ENCODE measurements around the gene SEC14L1.
A peak's percentile ranks its signal among the peaks of the same experiment; 100 is the strongest.

The SEC14L1 gene

GRCh38 chr17:77163511-77164280, 22.9 kb downstream of the SEC14L1 start:
- no peak for DNase-seq

- no peak for DNase-seq
Measured at GRCh38 chr17:77164483-77165091, 23.8 kb downstream of the SEC14L1 start.

GRCh38 chr17:77165577-77165976, 24.8 kb downstream of the SEC14L1 start:
- no peak for DNase-seq

GRCh38 chr17:77167472-77168306, 26.9 kb downstream of the SEC14L1 start:
- no peak for DNase-seq

- no peak for DNase-seq
Measured at GRCh38 chr17:77173104-77173503, 32.3 kb downstream of the SEC14L1 start.

- DNase-seq, result no peak
Measured at GRCh38 chr17:77174928-77175661, 34.3 kb downstream of the SEC14L1 start.

GRCh38 chr17:77177002-77177741, 36.4 kb downstream of the SEC14L1 start:
- no peak for DNase-seq

GRCh38 chr17:77178050-77178449, 37.3 kb downstream of the SEC14L1 start:
- DNase-seq, result no peak

GRCh38 chr17:77178563-77178962, 37.8 kb downstream of the SEC14L1 start:
- no peak for DNase-seq

- DNase-seq, result no peak
Measured at GRCh38 chr17:77180503-77181357, 40.0 kb downstream of the SEC14L1 start.

- no peak for DNase-seq
Measured at GRCh38 chr17:77182205-77183172, 41.7 kb downstream of the SEC14L1 start.

GRCh38 chr17:77184474-77184873, 43.7 kb downstream of the SEC14L1 start:
- no peak for DNase-seq

GRCh38 chr17:77185137-77185536, 44.4 kb downstream of the SEC14L1 start:
- DNase-seq, result no peak

- peak; percentile 44 to 61 for DNase-seq
Measured at GRCh38 chr17:77186141-77186604, 45.4 kb downstream of the SEC14L1 start.

- no peak for DNase-seq
Measured at GRCh38 chr17:77188084-77189066, 47.6 kb downstream of the SEC14L1 start.

- DNase-seq, result peak; percentile 39 to 50
Measured at GRCh38 chr17:77189148-77189547, 48.4 kb downstream of the SEC14L1 start.

- no peak for DNase-seq
Measured at GRCh38 chr17:77190576-77190975, 49.8 kb downstream of the SEC14L1 start.

GRCh38 chr17:77191244-77191643, 50.5 kb downstream of the SEC14L1 start:
- no peak for DNase-seq

- no peak for DNase-seq
Measured at GRCh38 chr17:77193653-77194052, 52.9 kb downstream of the SEC14L1 start.
